Duodenal mucosa (tissue), 2 donors: ENCODE measurements around the gene TOE1.

Experiments used
- H3K27ac ChIP-seq: one replicate; pipeline ENCODE4 v1.7.0; 2013; ENCODE audit warnings: low read depth, low read length
- H3K27me3 ChIP-seq, 2 donors: one replicate each; pipeline ENCODE4 v1.7.0; 2013; ENCODE audit warnings: low read length in 2 of 2, control low read depth in 1 of 2; ENCODE audit not compliant: insufficient read depth in 2 of 2, control insufficient read depth in 1 of 2
- H3K36me3 ChIP-seq, 2 donors: one replicate each; pipeline ENCODE4 v1.7.0; 2013; ENCODE audit warnings: low read length in 2 of 2, control low read depth in 1 of 2; ENCODE audit not compliant: insufficient read depth in 2 of 2, control insufficient read depth in 1 of 2
- H3K4me1 ChIP-seq, 2 donors: one replicate each; pipeline ENCODE4 v1.7.0; 2013; ENCODE audit warnings: low read length in 2 of 2, control low read depth in 1 of 2; ENCODE audit not compliant: insufficient read depth in 2 of 2, control insufficient read depth in 1 of 2
- H3K4me3 ChIP-seq, 2 donors: one replicate each; pipeline ENCODE4 v1.7.0; 2013; ENCODE audit warnings: low read length in 2 of 2, low read depth in 1 of 2
- H3K9ac ChIP-seq, 2 donors: one replicate each; pipeline ENCODE4 v1.7.0; 2013; ENCODE audit warnings: low read length in 2 of 2, low read depth in 1 of 2
- H3K9me3 ChIP-seq, 2 donors: one replicate each; pipeline ENCODE4 v1.7.0; 2013; ENCODE audit warnings: low read length in 2 of 2, control low read depth in 1 of 2; ENCODE audit not compliant: control insufficient read depth in 1 of 2

Gene TOE1

GRCh38 chr1:45337630-45338325 lies 2.2 kb upstream of the TOE1 start:
- peaks cover 28 to 51% of the 10 kb centered on the region in 2 donors for H3K4me1 ChIP-seq
- no peaks in the 10 kb centered on the region for H3K27me3 ChIP-seq
- peaks cover 14 to 31% of the 10 kb centered on the region in 2 donors for H3K36me3 ChIP-seq
- H3K27ac ChIP-seq, result no peak overlapping the region
- H3K9ac ChIP-seq, result no peak overlapping the region
- H3K4me3 ChIP-seq, result no peak overlapping the region
- no peaks in the 10 kb centered on the region for H3K9me3 ChIP-seq

- H3K36me3 ChIP-seq, result peaks cover 17 to 43% of the 10 kb centered on the region in 2 donors
- H3K27ac ChIP-seq, result no peak overlapping the region
- H3K27me3 ChIP-seq, result no peaks in the 10 kb centered on the region
- H3K9me3 ChIP-seq, result no peaks in the 10 kb centered on the region
- peak overlapping the region; percentile 81 to 85 for H3K9ac ChIP-seq
- peak overlapping the region; percentile 88 to 90 for H3K4me3 ChIP-seq
- peaks cover 24 to 32% of the 10 kb centered on the region in 2 donors for H3K4me1 ChIP-seq
These were observed 971 bp downstream of the TOE1 start for GRCh38 chr1:45340816-45341466.

GRCh38 chr1:45344499-45344898 lies 4.5 kb downstream of the TOE1 start:
- H3K4me1 ChIP-seq, result peaks cover 16 to 19% of the 10 kb centered on the region in 2 donors
- no peak overlapping the region for H3K4me3 ChIP-seq
- H3K27me3 ChIP-seq, result no peaks in the 10 kb centered on the region
- H3K9me3 ChIP-seq, result no peaks in the 10 kb centered on the region
- no peak overlapping the region for H3K9ac ChIP-seq
- H3K36me3 ChIP-seq, result peaks cover 23 to 51% of the 10 kb centered on the region in 2 donors
- H3K27ac ChIP-seq, result no peak overlapping the region

- Histone ChIP-seq H3K27ac (no peak overlapping the region), H3K27me3 (no peaks in the 10 kb centered on the region), H3K9ac (no peak overlapping the region), H3K4me3 (no peak overlapping the region), H3K36me3 (peaks cover 25 to 51% of the 10 kb centered on the region in 2 donors), H3K4me1 (peaks cover 16 to 19% of the 10 kb centered on the region in 2 donors), H3K9me3 (no peaks in the 10 kb centered on the region)
These were observed 5.0 kb downstream of the TOE1 start for GRCh38 chr1:45345014-45345413.

GRCh38 chr1:45346473-45346872 lies 6.5 kb downstream of the TOE1 start:
- H3K36me3 ChIP-seq, result peaks cover 25 to 53% of the 10 kb centered on the region in 2 donors
- H3K9ac ChIP-seq, result no peak overlapping the region
- H3K27ac ChIP-seq, result no peak overlapping the region
- peaks cover 7 to 9% of the 10 kb centered on the region in 2 donors for H3K4me1 ChIP-seq
- H3K27me3 ChIP-seq, result no peaks in the 10 kb centered on the region
- no peaks in the 10 kb centered on the region for H3K9me3 ChIP-seq
- H3K4me3 ChIP-seq, result no peak overlapping the region

GRCh38 chr1:45348020-45348419 lies 8.1 kb downstream of the TOE1 start:
- Histone ChIP-seq H3K27me3 (no peaks in the 10 kb centered on the region), H3K36me3 (peaks cover 20 to 47% of the 10 kb centered on the region in 2 donors), H3K4me1 (peaks cover 0 to 3% of the 10 kb centered on the region in 2 donors), H3K4me3 (no peak overlapping the region), H3K27ac (no peak overlapping the region), H3K9me3 (no peaks in the 10 kb centered on the region), H3K9ac (no peak overlapping the region)

GRCh38 chr1:45348609-45348965 lies 8.6 kb downstream of the TOE1 start:
- no peak overlapping the region for H3K9ac ChIP-seq
- H3K27me3 ChIP-seq, result no peaks in the 10 kb centered on the region
- H3K4me3 ChIP-seq, result no peak overlapping the region
- peaks cover 0 to 3% of the 10 kb centered on the region in 2 donors for H3K4me1 ChIP-seq
- H3K27ac ChIP-seq, result no peak overlapping the region
- H3K36me3 ChIP-seq, result peaks cover 15 to 47% of the 10 kb centered on the region in 2 donors
- no peaks in the 10 kb centered on the region for H3K9me3 ChIP-seq

- Histone ChIP-seq H3K27ac (no peak overlapping the region), H3K4me3 (no peak overlapping the region), H3K9me3 (no peaks in the 10 kb centered on the region), H3K27me3 (no peaks in the 10 kb centered on the region), H3K9ac (no peak overlapping the region), H3K36me3 (peaks cover 17 to 47% of the 10 kb centered on the region in 2 donors), H3K4me1 (peaks cover 0 to 3% of the 10 kb centered on the region in 2 donors)
These were observed 9.2 kb downstream of the TOE1 start for GRCh38 chr1:45348966-45349677.

GRCh38 chr1:45351508-45351907 lies 11.5 kb downstream of the TOE1 start:
- Histone ChIP-seq H3K27me3 (no peaks in the 10 kb centered on the region), H3K9ac (no peak overlapping the region), H3K36me3 (peaks cover 11 to 24% of the 10 kb centered on the region in 2 donors), H3K9me3 (no peaks in the 10 kb centered on the region), H3K27ac (no peak overlapping the region), H3K4me3 (no peak overlapping the region), H3K4me1 (peaks cover 0 to 3% of the 10 kb centered on the region in 2 donors)

- H3K4me3 ChIP-seq, result no peak overlapping the region
- H3K27ac ChIP-seq, result no peak overlapping the region
- no peaks in the 10 kb centered on the region for H3K9me3 ChIP-seq
- no peaks in the 10 kb centered on the region for H3K27me3 ChIP-seq
- peaks cover 0 to 3% of the 10 kb centered on the region in 2 donors for H3K4me1 ChIP-seq
- peaks cover 8 to 22% of the 10 kb centered on the region in 2 donors for H3K36me3 ChIP-seq
- no peak overlapping the region for H3K9ac ChIP-seq
These were observed 13.7 kb downstream of the TOE1 start for GRCh38 chr1:45353685-45354084.
